ENCODE data around the gene SRRM5. TPM values are rescaled to one million over a fixed set of nuclear protein-coding genes. Genes with fewer than 3 reads are reported as not detected.

SRRM5 gene
- total and polyA plus RNA-seq, 2 of the 4 experiments (the other 2 are of a cell fraction): 0.10 TPM; not detected in 1

- no peaks in the 10 kb centered on the region for H3K27me3 ChIP-seq (ENCODE audit: control insufficient read depth, insufficient read depth, low read length)
- intact Hi-C loops (cut with micrococcal nuclease) (loop anchor here (1.0 kb wide), 1 partner anchor 20 kb away; the partner anchor contains the start of genes IRGQ and ZNF576), dilution Hi-C loops (cut with HindIII; ENCODE audit: low sequenced_read_pairs, unreplicated experiment) (no loop called here), in situ Hi-C loops (cut with MboI; ENCODE audit: low sequenced_read_pairs) (no loop called here)
- H2BK120ac ChIP-seq (ENCODE audit: low read depth, low read length): no peak overlapping the region
- TF ChIP-seq CTCF (conservative IDR thresholded peaks at IDR 0.05; ENCODE audit: low read depth, low read length) (no peak), MXI1 (IDR thresholded peaks at IDR 0.05; ENCODE audit: borderline replicate concordance, low read depth, low read length) (no peak)
- peak; percentile 3; the same call in 1 of the 2 replicates for ATAC-seq (ENCODE audit: low read depth)
- H4K8ac ChIP-seq (ENCODE audit: low read depth in 2 of 2, low read length in 2 of 2): peak overlapping the region; percentile 10 to 79
- H2BK15ac ChIP-seq (ENCODE audit: low read depth, low read length): no peak overlapping the region
- no peaks in the 10 kb centered on the region for H3K9me3 ChIP-seq (ENCODE audit: control insufficient read depth, insufficient read depth, low read length)
- WGBS, 2 experiments (ENCODE audit: extremely low coverage in 2 of 2, insufficient read length in 1 of 2): 67 to 97% methylated on average over 6 to 13 of the region's 37 CpGs
- H3K4me1 ChIP-seq (ENCODE audit: control insufficient read depth, insufficient read depth, low read length): peaks cover 5% of the 10 kb centered on the region
- 0 out of 2 replicates have a peak, but pooled peaks cover 1% of the 10 kb centered on the region for H3K36me3 ChIP-seq (ENCODE audit: control insufficient read depth, insufficient read depth, low read length)
- H3K18ac ChIP-seq (ENCODE audit: low read depth, low read length): no peak overlapping the region; the same call in 1 of the 2 replicates
- H3K9me1 ChIP-seq (ENCODE audit: insufficient read depth, low read length): peaks cover 3% of the 10 kb centered on the region; the same call in 1 of the 2 replicates
- no peak overlapping the region for H2AK9ac ChIP-seq (replicated peaks; ENCODE audit: low read depth, low read length, poor library complexity)
- H4K5ac ChIP-seq (ENCODE audit: low read depth, low read length): peak overlapping the region; percentile 5
- H3K27ac ChIP-seq (ENCODE audit: insufficient read depth, low read length): peak overlapping the region; percentile 13; the same call in 1 of the 2 replicates
- H2BK20ac ChIP-seq (ENCODE audit: low read depth, low read length): no peak overlapping the region
- CTCF ChIA-PET: no interaction called here
- H3K4me2 ChIP-seq (ENCODE audit: low read depth, low read length): peak overlapping the region; percentile 47
- peak overlapping the region; percentile 13; the same call in 1 of the 2 replicates for H3K4me3 ChIP-seq (ENCODE audit: insufficient read depth, low read depth, low read length)
- POLR2A ChIA-PET (ENCODE audit: unreplicated experiment): no interaction called here
- H3K14ac ChIP-seq (replicated peaks; ENCODE audit: low read depth, low read length): 0 out of 2 replicates have a peak overlapping the region, but pooled peaks have one; percentile 68
- H2AK5ac ChIP-seq (ENCODE audit: low read depth, low read length): peak overlapping the region; percentile 13; the same call in 1 of the 2 replicates
- no peaks in the 10 kb centered on the region for H4K20me1 ChIP-seq (ENCODE audit: insufficient read depth, low read length)
- peak overlapping the region; percentile 13; the same call in 1 of the 2 replicates for H3K9ac ChIP-seq (ENCODE audit: low read depth, low read length)
- peak overlapping the region; percentile 26 for H3K4ac ChIP-seq (ENCODE audit: low read depth, low read length)
- H2BK5ac ChIP-seq (ENCODE audit: low read depth, low read length, poor library complexity, severe bottlenecking): peak overlapping the region; percentile 25
- no peak overlapping the region for H4K91ac ChIP-seq (ENCODE audit: insufficient read depth, low read depth, low read length)
- no TSS peak for BruUV-seq (replicated peaks)
- no peak overlapping the region for H3K56ac ChIP-seq (ENCODE audit: extremely low read depth, insufficient read depth, low read length)
- DNase-seq: no peak
- peaks cover 20 to 41% of the 10 kb centered on the region in 2 experiments for H3K79me1 ChIP-seq (ENCODE audit: low read depth in 1 of 2, low read length in 2 of 2)
- no peak overlapping the region for H3K23ac ChIP-seq (ENCODE audit: low read depth, low read length)
- peak overlapping the region; percentile 83 for H2AFZ ChIP-seq (replicated peaks; ENCODE audit: low read length, poor library complexity)
These were observed 35.7 kb upstream of the SRRM5 start for GRCh38 chr19:43575955-43576878.
